ENCODE results near the gene DLG2.

The DLG2 gene

DNA sequence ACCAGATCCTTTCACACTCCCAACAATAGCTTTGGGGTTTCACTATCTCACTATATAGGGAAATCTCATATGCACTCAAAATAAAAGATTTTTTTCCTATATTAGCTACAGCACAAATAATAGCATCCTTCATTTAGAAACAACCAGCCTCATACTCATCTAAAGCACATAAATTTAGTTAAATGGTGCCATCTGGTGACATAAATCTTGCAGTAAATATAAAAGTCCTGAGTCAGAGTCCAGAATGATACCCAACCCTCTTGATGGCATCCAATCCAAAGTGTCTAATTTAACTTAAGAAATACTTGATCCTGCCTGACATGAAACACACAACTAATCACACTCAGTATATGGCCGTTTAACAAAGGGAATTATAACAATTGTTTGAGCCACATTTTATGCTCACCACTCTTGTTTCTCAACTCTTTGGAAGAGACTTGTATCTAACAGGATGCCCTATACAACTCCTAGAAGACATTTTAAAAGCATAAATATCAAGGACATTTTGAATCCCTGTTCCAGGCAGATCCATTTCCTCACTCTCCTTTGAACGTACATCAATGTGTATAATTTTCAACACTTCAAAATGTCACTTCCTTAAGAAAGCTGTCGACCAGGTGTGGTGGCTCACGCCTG lies 36.2 kb downstream of the DLG2 start:
- no peak overlapping the region for H3K4me3 ChIP-seq (ENCODE audit: low read depth in 1 of 2, low read length in 1 of 2)
- no peaks in the 10 kb centered on the region for H3K27me3 ChIP-seq
- H3K36me3 ChIP-seq: no peaks in the 10 kb centered on the region

DNA sequence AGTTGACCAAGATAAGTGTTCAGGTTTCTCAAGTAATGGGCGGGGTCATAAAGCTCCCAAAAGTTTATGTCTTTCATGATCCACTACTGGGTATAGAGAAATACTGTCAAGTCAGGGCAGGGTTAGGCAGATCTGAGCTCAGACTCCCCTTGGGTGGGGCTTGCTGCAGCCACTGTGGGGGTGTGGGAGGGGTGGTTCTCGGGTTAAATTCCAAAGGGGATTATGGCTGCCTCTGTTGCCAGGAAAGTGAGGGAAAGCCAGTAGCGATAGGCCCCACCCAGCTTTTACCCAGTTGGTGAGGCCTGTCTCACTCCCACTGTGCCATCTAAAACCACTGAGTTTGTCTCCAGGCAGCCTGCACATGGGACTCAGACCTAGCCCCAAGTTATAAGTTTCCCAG lies 37.8 kb downstream of the DLG2 start:
- TF ChIP-seq CTCF (IDR thresholded peaks at IDR 0.05): no peak
- Histone ChIP-seq H3K4me3 (ENCODE audit: low read depth in 1 of 2, low read length in 1 of 2) (no peak overlapping the region), H3K9me3 (no peaks in the 10 kb centered on the region), H3K27ac (no peak overlapping the region), H3K27me3 (no peaks in the 10 kb centered on the region), H3K36me3 (no peaks in the 10 kb centered on the region), H3K4me1 (ENCODE audit: control insufficient read depth in 1 of 2, insufficient read depth in 1 of 2, low read depth in 1 of 2, low read length in 1 of 2) (no peaks in the 10 kb centered on the region)

More for the DNA sequence above, 36.2 kb downstream of the DLG2 start:
- Histone ChIP-seq H3K9me3 (no peaks in the 10 kb centered on the region), H3K27ac (no peak overlapping the region), H3K4me1 (ENCODE audit: control insufficient read depth in 1 of 2, insufficient read depth in 1 of 2, low read depth in 1 of 2, low read length in 1 of 2) (no peaks in the 10 kb centered on the region)
- TF ChIP-seq CTCF (IDR thresholded peaks at IDR 0.05): no peak

DNA sequence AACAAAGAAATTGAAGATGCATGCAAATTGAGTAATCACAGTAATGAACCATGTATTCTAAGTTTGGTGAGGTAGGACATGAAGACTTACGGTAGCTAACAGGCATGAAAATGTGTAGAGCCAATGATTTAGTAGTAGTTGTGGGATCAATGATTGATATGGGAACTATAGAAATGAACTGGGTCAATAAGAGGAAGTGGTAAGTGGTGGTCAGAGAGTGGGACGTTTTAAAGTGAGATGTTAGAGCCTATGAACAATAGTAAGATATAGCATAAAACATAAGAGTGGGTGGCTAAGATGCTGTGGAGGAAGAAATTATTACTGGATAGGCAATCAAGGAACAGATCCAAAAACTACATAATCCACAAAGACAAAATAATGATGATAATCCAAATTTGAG lies 45.0 kb downstream of the DLG2 start:
- H3K4me1 ChIP-seq (ENCODE audit: control insufficient read depth in 1 of 2, insufficient read depth in 1 of 2, low read depth in 1 of 2, low read length in 1 of 2): no peaks in the 10 kb centered on the region
- H3K27ac ChIP-seq: no peak overlapping the region
- TF ChIP-seq CTCF (IDR thresholded peaks at IDR 0.05): no peak
- H3K9me3 ChIP-seq: no peaks in the 10 kb centered on the region
- H3K27me3 ChIP-seq: no peaks in the 10 kb centered on the region
- no peaks in the 10 kb centered on the region for H3K36me3 ChIP-seq
- no peak overlapping the region for H3K4me3 ChIP-seq (ENCODE audit: low read depth in 1 of 2, low read length in 1 of 2)

GRCh38 chr11:85575388-85575787 lies 51.8 kb downstream of the DLG2 start:
- Histone ChIP-seq H3K36me3 (no peaks in the 10 kb centered on the region), H3K9me3 (no peaks in the 10 kb centered on the region), H3K27ac (no peak overlapping the region), H3K4me3 (ENCODE audit: low read depth in 1 of 2, low read length in 1 of 2) (no peak overlapping the region), H3K27me3 (no peaks in the 10 kb centered on the region), H3K4me1 (ENCODE audit: control insufficient read depth in 1 of 2, insufficient read depth in 1 of 2, low read depth in 1 of 2, low read length in 1 of 2) (no peaks in the 10 kb centered on the region)
- no peak for TF ChIP-seq CTCF (IDR thresholded peaks at IDR 0.05)

- TF ChIP-seq CTCF (IDR thresholded peaks at IDR 0.05): no peak
- Histone ChIP-seq H3K4me1 (ENCODE audit: control insufficient read depth in 1 of 2, insufficient read depth in 1 of 2, low read depth in 1 of 2, low read length in 1 of 2) (no peaks in the 10 kb centered on the region), H3K27me3 (no peaks in the 10 kb centered on the region), H3K27ac (no peak overlapping the region), H3K9me3 (no peaks in the 10 kb centered on the region), H3K36me3 (no peaks in the 10 kb centered on the region), H3K4me3 (ENCODE audit: low read depth in 1 of 2, low read length in 1 of 2) (no peak overlapping the region)
These were observed 55.1 kb downstream of the DLG2 start for GRCh38 chr11:85572056-85572455.

- H3K36me3 ChIP-seq: no peaks in the 10 kb centered on the region
- H3K9me3 ChIP-seq: no peaks in the 10 kb centered on the region
- H3K4me1 ChIP-seq (ENCODE audit: control insufficient read depth in 1 of 2, insufficient read depth in 1 of 2, low read depth in 1 of 2, low read length in 1 of 2): no peaks in the 10 kb centered on the region
- no peaks in the 10 kb centered on the region for H3K27me3 ChIP-seq
- no peak overlapping the region for H3K4me3 ChIP-seq (ENCODE audit: low read depth in 1 of 2, low read length in 1 of 2)
- TF ChIP-seq CTCF (IDR thresholded peaks at IDR 0.05): no peak
- H3K27ac ChIP-seq: no peak overlapping the region
These were observed 57.6 kb downstream of the DLG2 start for GRCh38 chr11:85569525-85569924.

Measured in neutrophil (primary cell).